Smooth muscle cell (in vitro differentiated cells): Measurements from ENCODE around the gene MPLKIP. TPM values are rescaled to one million over a fixed set of nuclear protein-coding genes. Genes with fewer than 3 reads are reported as not detected.
"Not testable (repeated sequence)": the region's sequence is repeated elsewhere in the genome, so short reads cannot be mapped to it uniquely, and the experiment has no call there.

ENCODE experiments used
- DNase-seq: peaks from one replicate; lab custom pipeline; 2025; ENCODE audit not compliant: unreplicated experiment; lab: John Stamatoyannopoulos, UW
- H2AFZ ChIP-seq: fragments of 200-600 bp; sonication (generic); 2 replicates; pipeline ENCODE4 v1.6.0; 2016; ENCODE audit warnings: antibody characterized with exemption, low read depth, mild to moderate bottlenecking
- H3F3A ChIP-seq: fragments of 200-600 bp; sonication (generic); 2 replicates; pipeline ENCODE4 v1.6.0; 2017; ENCODE audit warnings: antibody characterized with exemption, low read depth
- H3K27ac ChIP-seq: fragments of 200-600 bp; sonication (generic); 2 replicates; pipeline ENCODE4 v1.5.1; 2016; ENCODE audit warnings: low read depth, mild to moderate bottlenecking
- H3K27me3 ChIP-seq: fragments of 200-600 bp; sonication (generic); 2 replicates; pipeline ENCODE4 v1.6.1; 2016; ENCODE audit warnings: low read depth, mild to moderate bottlenecking
- H3K36me3 ChIP-seq: fragments of 200-600 bp; sonication (generic); 2 replicates; pipeline ENCODE4 v1.5.1; 2016; ENCODE audit warnings: low read depth
- H3K4me1 ChIP-seq: fragments of 200-600 bp; sonication (generic); 2 replicates; pipeline ENCODE4 v1.5.1; 2016; ENCODE audit warnings: low read depth
- H3K4me2 ChIP-seq: fragments of 200-600 bp; sonication (generic); 2 replicates; pipeline ENCODE4 v1.6.0; 2016; ENCODE audit warnings: mild to moderate bottlenecking
- H3K4me3 ChIP-seq: fragments of 200-600 bp; sonication (generic); 2 replicates; pipeline ENCODE4 v1.5.1; 2016; ENCODE audit warnings: mild to moderate bottlenecking
- H3K79me2 ChIP-seq: fragments of 200-600 bp; sonication (generic); 2 replicates; pipeline ENCODE4 v1.6.0; 2016; ENCODE audit warnings: low read depth, mild to moderate bottlenecking
- H3K9ac ChIP-seq: fragments of 200-600 bp; sonication (generic); 2 replicates; pipeline ENCODE4 v1.6.0; 2016; ENCODE audit warnings: low read depth
- H3K9me3 ChIP-seq: fragments of 200-600 bp; sonication (generic); replicated peaks from 2 replicates; pipeline ENCODE4 v1.5.1; 2016; ENCODE audit warnings: low read depth
- H4K20me1 ChIP-seq: fragments of 200-600 bp; sonication (generic); 2 replicates; pipeline ENCODE4 v1.6.0; 2016; ENCODE audit warnings: low read depth
- CTCF ChIP-seq: fragments of 200-600 bp; sonication (generic); IDR thresholded peaks from 2 replicates; pipeline ENCODE4 v1.5.1; 2017; ENCODE audit warnings: borderline replicate concordance, mild to moderate bottlenecking, antibody characterized with exemption; ENCODE audit not compliant: insufficient read depth, poor library complexity, severe bottlenecking
- WGBS: methylation state at CpG from one replicate; pipeline ENCODE4 v1.1.7; 2016; ENCODE audit warnings: low lambda C conversion rate; 5-methylcytosine and 5-hydroxymethylcytosine counted together
- polyA plus RNA-seq: library from polyadenylated mRNA; unstranded; fragments of >200 nt; fragmentation: Nextera tagmentation; extraction: Ambion mirVana; gene quantifications from 2 replicates; pipeline ENCODE4 v1.2.1, GENCODE V29; 2016
- total RNA-seq: library from RNA; depleted of rRNA; stranded (reverse); fragments of >200 nt; gene quantifications from 2 replicates; pipeline ENCODE4 v1.2.3, GENCODE V29; 2014

MPLKIP gene
- total and polyA plus RNA-seq, 2 experiments from 2014 or later = 38.0 to 40.3 TPM

GRCh38 chr7:40148671-40149070 lies 14.2 kb upstream of the MPLKIP start:
- no peak overlapping the region for H2AFZ ChIP-seq
- no peaks in the 10 kb centered on the region for H4K20me1 ChIP-seq
- 89% methylated on average over 2 of the region's 2 CpGs for WGBS
- no peak for DNase-seq
- H3K9ac ChIP-seq = no peak overlapping the region
- H3K4me2 ChIP-seq = no peak overlapping the region
- H3K79me2 ChIP-seq = no peaks in the 10 kb centered on the region
- H3K36me3 ChIP-seq = no peaks in the 10 kb centered on the region
- no peaks in the 10 kb centered on the region for H3K27me3 ChIP-seq
- no peaks in the 10 kb centered on the region for H3K4me1 ChIP-seq
- H3K9me3 ChIP-seq = no peaks in the 10 kb centered on the region
- H3K27ac ChIP-seq = no peak overlapping the region
- no peak for TF ChIP-seq CTCF
- no peaks in the 10 kb centered on the region for H3F3A ChIP-seq
- H3K4me3 ChIP-seq = no peak overlapping the region

GRCh38 chr7:40148247-40148580 lies 13.8 kb upstream of the MPLKIP start:
- not testable (repeated sequence) for H3K4me3 ChIP-seq, H4K20me1 ChIP-seq, H3K36me3 ChIP-seq, DNase-seq, H3K9me3 ChIP-seq, H3K4me2 ChIP-seq, H3K79me2 ChIP-seq, H3K27me3 ChIP-seq, H3K27ac ChIP-seq, H3F3A ChIP-seq, H3K4me1 ChIP-seq, H3K9ac ChIP-seq, H2AFZ ChIP-seq
- 97% methylated on average over 7 of the region's 7 CpGs for WGBS

- no peak overlapping the region for H3K9ac ChIP-seq
- no peaks in the 10 kb centered on the region for H3F3A ChIP-seq
- H4K20me1 ChIP-seq = no peaks in the 10 kb centered on the region
- DNase-seq = no peak
- WGBS = 75% methylated on average over 19 of the region's 19 CpGs
- no peaks in the 10 kb centered on the region for H3K36me3 ChIP-seq
- H3K27ac ChIP-seq = no peak overlapping the region
- no peak overlapping the region for H2AFZ ChIP-seq
- TF ChIP-seq CTCF = no peak
- no peak overlapping the region for H3K4me2 ChIP-seq
- H3K79me2 ChIP-seq = no peaks in the 10 kb centered on the region
- H3K4me1 ChIP-seq = no peaks in the 10 kb centered on the region
- no peaks in the 10 kb centered on the region for H3K27me3 ChIP-seq
- no peak overlapping the region for H3K4me3 ChIP-seq
- H3K9me3 ChIP-seq = no peaks in the 10 kb centered on the region
Measured at GRCh38 chr7:40147371-40148246, 13.2 kb upstream of the MPLKIP start.

- WGBS = 89% methylated on average over 3 of the region's 3 CpGs
- not testable (repeated sequence) for H3K27me3 ChIP-seq, H3K79me2 ChIP-seq, H3K4me2 ChIP-seq, H3K9ac ChIP-seq, H3K4me3 ChIP-seq, H3K4me1 ChIP-seq, H2AFZ ChIP-seq, H3K9me3 ChIP-seq, H3F3A ChIP-seq, H3K27ac ChIP-seq, H4K20me1 ChIP-seq, H3K36me3 ChIP-seq, DNase-seq
Measured at GRCh38 chr7:40145596-40146130, 11.2 kb upstream of the MPLKIP start.

GRCh38 chr7:40141916-40142315 lies 7.5 kb upstream of the MPLKIP start:
- not testable (repeated sequence) for H3K4me1 ChIP-seq, H4K20me1 ChIP-seq, H3K4me2 ChIP-seq, H3K36me3 ChIP-seq, H2AFZ ChIP-seq, H3K9me3 ChIP-seq, H3K4me3 ChIP-seq, DNase-seq, H3F3A ChIP-seq, H3K27me3 ChIP-seq, H3K79me2 ChIP-seq
- 77% methylated on average over 5 of the region's 5 CpGs for WGBS
- Histone ChIP-seq H3K27ac (peak overlapping the region; percentile 74), H3K9ac (peak overlapping the region; percentile 58)

GRCh38 chr7:40139891-40140290 lies 5.5 kb upstream of the MPLKIP start:
- not testable (repeated sequence) for DNase-seq, H3K9ac ChIP-seq, H2AFZ ChIP-seq, H3K27ac ChIP-seq, H3F3A ChIP-seq, H3K4me3 ChIP-seq, H3K4me2 ChIP-seq, H3K36me3 ChIP-seq, H4K20me1 ChIP-seq, H3K27me3 ChIP-seq, H3K4me1 ChIP-seq, H3K9me3 ChIP-seq, H3K79me2 ChIP-seq
- 97% methylated on average over 13 of the region's 13 CpGs for WGBS
